ENCODE measurements around the gene ACADM.
"Not testable (repeated sequence)": the region's sequence is repeated elsewhere in the genome, so short reads cannot be mapped to it uniquely, and the experiment has no call there.

The ACADM gene

DNA sequence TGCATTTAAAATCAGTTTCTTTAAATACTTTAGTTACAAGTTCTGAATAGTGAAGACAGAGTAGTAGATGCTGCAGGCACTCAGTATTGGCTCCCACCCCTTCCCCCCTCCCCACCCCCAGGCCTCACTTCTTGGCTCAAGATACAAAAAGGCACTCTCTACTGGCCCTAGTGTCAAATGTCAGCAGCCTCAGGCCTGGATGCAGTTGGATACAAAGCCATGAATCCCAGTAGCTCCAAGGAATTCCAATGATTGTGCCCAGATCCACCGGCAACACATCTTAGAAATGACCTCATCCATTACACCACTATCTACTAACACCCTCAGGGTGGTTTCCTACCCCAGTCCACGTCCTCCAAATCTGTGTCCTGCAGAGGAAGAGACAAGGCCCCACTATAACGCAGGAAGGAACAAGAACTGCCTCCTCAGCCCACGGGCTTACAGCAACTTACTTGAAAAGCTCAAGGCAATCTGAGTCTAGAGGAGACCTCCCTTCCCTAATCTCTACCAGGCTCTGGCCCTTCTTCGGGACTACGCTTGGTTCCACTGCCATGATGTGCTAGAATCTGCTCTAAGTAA is 17.6 kb downstream of the ACADM start:
- DNase-seq (ENCODE audit: low spot score) = no peak

- no peak for DNase-seq (ENCODE audit: low spot score)
These were observed 20.8 kb downstream of the ACADM start for GRCh38 chr1:75745276-75745675.

- DNase-seq (ENCODE audit: low spot score) = not testable (repeated sequence)
These were observed 32.7 kb downstream of the ACADM start for GRCh38 chr1:75757210-75757609.

DNA sequence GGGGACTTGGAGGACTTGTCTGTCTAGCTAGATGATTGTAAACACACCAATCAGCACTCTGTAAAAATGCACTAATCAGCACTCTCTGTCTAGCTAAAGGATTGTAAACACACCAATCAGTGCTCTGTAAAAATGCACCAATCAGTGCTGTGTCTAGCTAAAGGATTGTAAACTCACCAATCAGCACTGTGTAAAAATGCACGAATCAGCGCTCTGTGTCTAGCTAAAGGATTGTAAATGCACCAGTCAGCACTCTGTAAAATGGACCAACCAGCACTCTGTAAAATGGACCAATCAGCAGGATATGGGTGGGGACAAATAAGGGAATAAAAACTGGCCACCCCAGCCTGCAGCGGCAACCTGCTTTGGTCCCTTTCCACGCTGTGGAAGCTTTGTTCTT is 34.0 kb downstream of the ACADM start:
- DNase-seq (ENCODE audit: low spot score) = not testable (repeated sequence)

DNA sequence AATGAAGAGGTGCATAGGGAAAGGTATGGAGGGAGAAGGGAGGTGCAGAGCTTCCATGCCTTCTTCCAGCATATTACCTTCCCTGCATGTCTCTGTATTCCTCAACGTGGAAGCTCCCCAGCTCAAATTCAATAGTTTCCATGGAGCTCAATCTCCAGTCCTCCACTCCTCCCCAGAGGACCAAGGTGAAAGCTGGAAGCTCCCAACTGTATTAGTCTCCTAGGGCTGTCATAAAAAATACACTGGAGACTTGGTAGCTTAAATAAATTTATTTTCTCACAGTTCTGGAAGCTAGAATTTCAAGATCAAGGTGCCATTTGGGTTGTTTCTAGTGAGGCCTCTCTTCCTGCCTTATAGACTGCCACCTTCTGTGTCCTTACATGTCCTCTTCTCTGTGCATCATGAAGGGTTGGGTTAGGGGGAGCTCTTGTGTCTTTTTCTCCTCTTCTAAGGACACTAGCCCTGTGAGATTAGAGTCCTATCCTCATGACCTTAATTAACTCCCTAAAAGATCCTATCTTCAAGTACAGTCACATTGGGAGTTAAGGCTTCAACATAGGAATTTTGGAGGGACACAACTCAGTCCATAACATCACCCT is 39.6 kb downstream of the ACADM start:
- DNase-seq (ENCODE audit: low spot score) = no peak

GRCh38 chr1:75765697-75766355 is 41.3 kb downstream of the ACADM start:
- DNase-seq (ENCODE audit: low spot score) = no peak

- no peak for DNase-seq (ENCODE audit: low spot score)
These were observed 43.5 kb downstream of the ACADM start for GRCh38 chr1:75768016-75768415.

DNA sequence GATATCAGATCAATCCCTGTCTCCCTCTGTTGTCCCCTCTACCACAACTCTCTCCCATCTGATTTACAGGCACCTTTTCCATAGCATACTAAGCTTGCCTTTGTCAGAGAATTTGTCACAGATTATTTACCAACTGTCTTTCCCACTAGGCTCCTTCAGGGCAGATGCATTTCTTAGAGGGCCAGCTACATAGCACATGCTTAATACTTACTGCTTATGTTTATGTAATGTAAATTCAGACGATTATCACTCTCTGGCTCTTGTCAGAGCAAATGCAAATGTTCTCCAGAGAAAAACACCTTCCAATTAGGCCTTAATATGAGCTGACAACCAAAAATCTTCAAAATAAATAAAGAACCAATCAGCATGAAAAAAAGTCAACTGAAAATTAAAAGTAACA is 46.3 kb downstream of the ACADM start:
- DNase-seq (ENCODE audit: low spot score) = no peak

- no peak for DNase-seq (ENCODE audit: low spot score)
These were observed 47.5 kb downstream of the ACADM start for GRCh38 chr1:75771978-75772377.

DNA sequence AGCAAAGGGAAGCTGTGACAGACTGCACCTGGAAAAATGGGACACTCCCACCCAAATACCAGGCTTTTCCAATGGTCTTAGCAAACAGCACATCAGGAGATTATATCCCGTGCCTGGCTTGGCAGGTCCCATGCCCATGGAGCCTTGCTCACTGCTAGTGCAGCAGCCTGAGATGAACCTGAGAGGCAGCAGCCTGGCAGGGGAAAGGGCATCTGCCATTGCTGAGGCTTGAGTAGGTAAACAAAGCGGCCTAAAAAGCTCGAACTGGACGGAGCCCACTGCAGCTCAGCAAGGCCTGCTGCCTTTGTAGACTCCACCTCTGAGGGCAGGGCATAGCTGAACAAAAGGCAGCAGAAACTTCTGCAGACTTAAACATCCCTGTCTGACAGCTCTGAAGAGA is 53.3 kb downstream of the ACADM start:
- DNase-seq (ENCODE audit: low spot score) = not testable (repeated sequence)

DNA sequence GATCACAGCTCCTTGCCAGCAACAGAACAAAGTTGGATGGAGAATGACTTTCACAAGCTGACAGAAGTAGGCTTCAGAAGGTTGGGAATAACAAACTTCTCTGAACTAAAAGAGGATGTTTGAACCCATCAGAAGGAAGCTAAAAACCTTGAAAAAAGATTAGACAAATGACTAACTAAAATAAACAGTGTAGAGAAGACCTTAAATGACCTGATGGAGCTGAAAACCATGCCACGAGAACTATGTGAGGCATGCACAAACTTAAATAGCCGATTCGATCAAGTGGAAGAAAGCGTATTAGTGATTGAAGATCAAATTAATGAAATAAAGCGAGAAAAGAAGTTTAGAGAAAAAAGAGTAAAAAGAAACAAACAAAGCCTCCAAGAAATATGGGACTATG is 54.2 kb downstream of the ACADM start:
- not testable (repeated sequence) for DNase-seq (ENCODE audit: low spot score)

DNA sequence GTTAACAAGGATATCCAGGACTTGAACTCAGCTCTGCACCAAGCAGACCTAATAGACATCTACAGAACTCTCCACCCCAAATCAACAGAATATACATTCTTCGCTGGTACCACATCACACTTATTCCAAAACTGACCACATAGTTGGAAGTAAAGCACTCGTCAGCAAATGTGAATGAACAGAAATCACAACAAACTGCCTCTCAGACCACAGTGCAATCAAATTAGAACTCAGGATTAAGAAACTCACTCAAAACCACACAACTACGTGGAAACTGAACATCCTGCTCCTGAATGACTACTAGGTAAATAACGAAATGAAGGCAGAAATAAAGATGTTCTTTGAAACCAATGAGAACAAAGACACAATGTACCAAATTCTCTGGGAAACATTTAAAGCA is 55.7 kb downstream of the ACADM start:
- DNase-seq (ENCODE audit: low spot score) = peak; percentile 37

DNA sequence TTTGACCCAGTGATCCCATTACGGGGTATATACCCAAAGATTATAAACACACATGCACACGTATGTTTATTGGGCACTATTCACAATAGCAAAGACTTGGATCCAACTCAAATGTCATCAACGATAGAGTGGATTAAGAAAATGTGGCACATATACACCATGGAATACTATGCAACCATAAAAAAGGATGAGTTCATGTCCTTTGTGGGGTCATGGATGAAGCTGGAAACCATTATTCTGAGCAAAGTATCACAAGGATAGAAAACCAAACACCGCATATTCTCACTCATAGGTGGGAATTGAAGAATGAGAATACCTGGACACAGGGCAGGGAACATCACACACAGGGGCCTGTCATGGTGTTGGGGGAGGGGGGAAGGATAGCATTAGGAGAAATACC is 59.4 kb downstream of the ACADM start:
- not testable (repeated sequence) for DNase-seq (ENCODE audit: low spot score)

- no peak for DNase-seq (ENCODE audit: low spot score)
These were observed 60.9 kb downstream of the ACADM start for GRCh38 chr1:75785320-75785982.

GRCh38 chr1:75785983-75786853 is 61.7 kb downstream of the ACADM start, which contains the start of gene RABGGTB:
TSS of gene RABGGTB (plus strand) at chr1:75786256. CDS start at chr1:75786272, 16 bp downstream.
- DNase-seq (ENCODE audit: low spot score) = peak; percentile 97

DNA sequence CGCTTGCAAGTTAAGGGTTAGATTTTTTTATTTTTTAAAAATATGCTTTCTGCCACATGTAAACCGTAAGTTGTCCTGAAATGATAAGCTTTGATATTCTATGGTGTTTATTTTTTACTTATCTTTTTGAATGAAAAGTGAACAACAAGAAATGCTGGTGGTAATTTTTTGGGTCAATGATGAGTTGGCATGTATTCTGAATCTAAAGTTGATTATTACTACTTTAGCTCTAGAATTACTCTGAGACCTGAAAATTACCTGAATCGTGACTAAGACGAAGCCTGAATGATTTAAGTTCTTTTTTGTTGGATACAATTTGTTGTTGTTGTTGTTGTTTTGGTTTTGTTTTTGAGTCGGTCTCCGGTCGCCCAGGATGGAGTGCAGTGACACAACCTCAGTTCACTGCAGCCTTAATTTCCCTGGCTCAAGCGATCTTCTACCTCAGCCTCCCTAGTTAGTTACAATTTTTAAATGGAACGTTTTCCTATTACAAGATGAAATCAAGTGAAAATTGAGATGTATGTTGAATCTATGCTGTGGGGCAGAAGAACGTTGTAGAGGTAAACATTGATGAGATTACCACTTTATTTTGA is 62.5 kb downstream of the ACADM start:
- DNase-seq (ENCODE audit: low spot score) = no peak

- no peak for DNase-seq (ENCODE audit: low spot score)
These were observed 63.0 kb downstream of the ACADM start for GRCh38 chr1:75787524-75787923.

GRCh38 chr1:75789988-75790387 is 65.5 kb downstream of the ACADM start:
- no peak for DNase-seq (ENCODE audit: low spot score)

GRCh38 chr1:75791022-75791421 is 66.5 kb downstream of the ACADM start:
- no peak for DNase-seq (ENCODE audit: low spot score)

GRCh38 chr1:75792091-75792490 is 67.6 kb downstream of the ACADM start:
- no peak for DNase-seq (ENCODE audit: low spot score)

DNA sequence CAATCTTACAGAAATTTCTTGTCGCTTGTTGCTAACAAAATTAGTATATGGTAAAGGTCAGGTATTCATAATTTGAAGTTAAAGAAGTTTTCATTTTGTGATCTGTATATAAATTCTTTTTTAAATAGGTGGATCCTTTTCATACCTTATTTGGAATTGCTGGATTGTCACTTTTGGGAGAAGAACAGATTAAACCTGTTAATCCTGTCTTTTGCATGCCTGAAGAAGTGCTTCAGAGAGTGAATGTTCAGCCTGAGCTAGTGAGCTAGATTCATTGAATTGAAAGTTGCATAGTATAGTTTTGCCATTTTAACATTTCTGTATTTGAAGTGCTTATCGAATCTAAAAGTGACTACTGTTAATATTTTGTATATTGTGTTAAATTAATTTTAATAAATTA is 69.9 kb downstream of the ACADM start:
- no peak for DNase-seq (ENCODE audit: low spot score)
